ENCODE results near the gene S100A14.

GRCh38 chr1:153652805-153653500 lies 36.8 kb upstream of the S100A14 start:
- TF ChIP-seq, protein P1, sequence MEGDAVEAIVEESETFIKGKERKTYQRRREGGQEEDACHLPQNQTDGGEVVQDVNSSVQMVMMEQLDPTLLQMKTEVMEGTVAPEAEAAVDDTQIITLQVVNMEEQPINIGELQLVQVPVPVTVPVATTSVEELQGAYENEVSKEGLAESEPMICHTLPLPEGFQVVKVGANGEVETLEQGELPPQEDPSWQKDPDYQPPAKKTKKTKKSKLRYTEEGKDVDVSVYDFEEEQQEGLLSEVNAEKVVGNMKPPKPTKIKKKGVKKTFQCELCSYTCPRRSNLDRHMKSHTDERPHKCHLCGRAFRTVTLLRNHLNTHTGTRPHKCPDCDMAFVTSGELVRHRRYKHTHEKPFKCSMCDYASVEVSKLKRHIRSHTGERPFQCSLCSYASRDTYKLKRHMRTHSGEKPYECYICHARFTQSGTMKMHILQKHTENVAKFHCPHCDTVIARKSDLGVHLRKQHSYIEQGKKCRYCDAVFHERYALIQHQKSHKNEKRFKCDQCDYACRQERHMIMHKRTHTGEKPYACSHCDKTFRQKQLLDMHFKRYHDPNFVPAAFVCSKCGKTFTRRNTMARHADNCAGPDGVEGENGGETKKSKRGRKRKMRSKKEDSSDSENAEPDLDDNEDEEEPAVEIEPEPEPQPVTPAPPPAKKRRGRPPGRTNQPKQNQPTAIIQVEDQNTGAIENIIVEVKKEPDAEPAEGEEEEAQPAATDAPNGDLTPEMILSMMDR (IDR thresholded peaks at IDR 0.05), result no peak
- TF ChIP-seq, protein P2, sequence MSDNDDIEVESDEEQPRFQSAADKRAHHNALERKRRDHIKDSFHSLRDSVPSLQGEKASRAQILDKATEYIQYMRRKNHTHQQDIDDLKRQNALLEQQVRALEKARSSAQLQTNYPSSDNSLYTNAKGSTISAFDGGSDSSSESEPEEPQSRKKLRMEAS (IDR thresholded peaks at IDR 0.05), result no peak
- TF ChIP-seq SREBF2 (IDR thresholded peaks at IDR 0.05) (no peak), POLR2A (IDR thresholded peaks at IDR 0.05; ENCODE audit: low read length) (no peak)

Data from A549 (cell line).